ENCODE data around the gene EXOSC5. TPM values are rescaled to one million over a fixed set of nuclear protein-coding genes. Genes with fewer than 3 reads are reported as not detected.

EXOSC5 gene
- total and polyA plus RNA-seq, 9 of the 15 experiments (the other 6 are each of a cell fraction or from before 2014, with no cell fraction given) = 10.9 to 75.5 (median 37.8) TPM

DNA sequence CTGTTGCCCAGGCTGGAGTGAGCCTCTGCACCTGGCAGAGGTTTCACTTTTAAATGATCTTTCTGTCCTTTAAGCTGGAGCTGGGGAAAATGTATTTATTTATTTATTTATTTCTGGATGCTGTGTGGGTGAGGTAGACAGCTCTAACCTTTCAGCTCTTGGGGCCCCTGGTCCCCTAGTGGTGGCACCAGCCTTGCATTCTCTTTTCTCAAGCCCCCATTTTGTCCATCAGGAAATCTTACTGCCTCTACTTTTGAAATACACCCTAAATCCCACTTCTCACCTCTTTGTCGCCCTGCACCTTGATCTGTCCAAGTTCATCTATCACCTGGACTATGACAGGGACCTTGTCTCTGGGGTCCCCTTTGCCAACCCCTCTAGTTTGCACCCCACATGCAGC is 31.1 kb downstream of the EXOSC5 start:
- no peaks in the 10 kb centered on the region for H3K9me1 ChIP-seq (ENCODE audit: control insufficient read depth, insufficient read depth, low read length)
- H3K27ac ChIP-seq (ENCODE audit: extremely low read depth, low read depth, low read length) = peak overlapping the region; percentile 55; the same call in 2 of the 3 replicates
- peaks cover 1% of the 10 kb centered on the region; the same call in 2 of the 3 replicates for H3K36me3 ChIP-seq (ENCODE audit: control insufficient read depth, insufficient read depth, low read length)
- no TSS peak for BruUV-seq (replicated peaks)
- WGBS (ENCODE audit: insufficient coverage, low coverage, missing lambda C conversion rate) = 70% methylated on average over 1 of the region's 1 CpG
- H3K4me2 ChIP-seq (ENCODE audit: insufficient read depth, low read length) = peak overlapping the region; percentile 18
- no peak for ATAC-seq
- CTCF ChIA-PET (ENCODE audit: low intra/inter-chr PET ratio) = no interaction called here
- H4K20me1 ChIP-seq (replicated peaks; ENCODE audit: control insufficient read depth, insufficient read depth, low read length) = no peaks in the 10 kb centered on the region
- no peaks in the 10 kb centered on the region for H3K27me3 ChIP-seq (ENCODE audit: control insufficient read depth in 2 of 2, insufficient read depth in 2 of 2, low read length in 2 of 2)
- peak in 2 of 4 experiments; percentile 42 to 60 for DNase-seq (ENCODE audit: extremely low read depth in 1 of 4, low spot score in 3 of 4)
- H3K79me2 ChIP-seq (ENCODE audit: control insufficient read depth, insufficient read depth, low read length) = peaks cover 45% of the 10 kb centered on the region
- TF ChIP-seq NFRKB (IDR thresholded peaks at IDR 0.05; ENCODE audit: low read depth) = no peak
- no peak for TF ChIP-seq ZNF780A (CRISPR knock-in tag; IDR thresholded peaks at IDR 0.05)
- 0 out of 2 replicates have a peak, but pooled peaks have one; percentile 9 for TF ChIP-seq EGR1 (conservative IDR thresholded peaks at IDR 0.05)
- TF ChIP-seq POLR2A (conservative IDR thresholded peaks at IDR 0.05) = no peak
- no peak for TF ChIP-seq ZNF263 (CRISPR knock-in tag; IDR thresholded peaks at IDR 0.05; ENCODE audit: borderline replicate concordance)
- TF ChIP-seq, protein P1, sequence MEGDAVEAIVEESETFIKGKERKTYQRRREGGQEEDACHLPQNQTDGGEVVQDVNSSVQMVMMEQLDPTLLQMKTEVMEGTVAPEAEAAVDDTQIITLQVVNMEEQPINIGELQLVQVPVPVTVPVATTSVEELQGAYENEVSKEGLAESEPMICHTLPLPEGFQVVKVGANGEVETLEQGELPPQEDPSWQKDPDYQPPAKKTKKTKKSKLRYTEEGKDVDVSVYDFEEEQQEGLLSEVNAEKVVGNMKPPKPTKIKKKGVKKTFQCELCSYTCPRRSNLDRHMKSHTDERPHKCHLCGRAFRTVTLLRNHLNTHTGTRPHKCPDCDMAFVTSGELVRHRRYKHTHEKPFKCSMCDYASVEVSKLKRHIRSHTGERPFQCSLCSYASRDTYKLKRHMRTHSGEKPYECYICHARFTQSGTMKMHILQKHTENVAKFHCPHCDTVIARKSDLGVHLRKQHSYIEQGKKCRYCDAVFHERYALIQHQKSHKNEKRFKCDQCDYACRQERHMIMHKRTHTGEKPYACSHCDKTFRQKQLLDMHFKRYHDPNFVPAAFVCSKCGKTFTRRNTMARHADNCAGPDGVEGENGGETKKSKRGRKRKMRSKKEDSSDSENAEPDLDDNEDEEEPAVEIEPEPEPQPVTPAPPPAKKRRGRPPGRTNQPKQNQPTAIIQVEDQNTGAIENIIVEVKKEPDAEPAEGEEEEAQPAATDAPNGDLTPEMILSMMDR (IDR thresholded peaks at IDR 0.05 in 2 of 3, conservative IDR thresholded peaks at IDR 0.05 in 1 of 3; ENCODE audit: insufficient read depth in 2 of 3, low read depth in 1 of 3, low read length in 3 of 3) = peak; percentile 43 to 50 (median 47); a peak in 5 of 6 replicates
- no peak for TF ChIP-seq ILF3 (IDR thresholded peaks at IDR 0.05; ENCODE audit: borderline replicate concordance)
- TF ChIP-seq ERF (CRISPR knock-in tag; IDR thresholded peaks at IDR 0.05) = no peak
- no peak for TF ChIP-seq PTTG1 (tag; IDR thresholded peaks at IDR 0.05; ENCODE audit: low read depth)
- peak in 1 of 3 experiments; percentile 73 for TF ChIP-seq YY1 (IDR thresholded peaks at IDR 0.05; ENCODE audit: borderline replicate concordance in 1 of 3, control insufficient read depth in 1 of 3, extremely low read depth in 1 of 3, insufficient read depth in 3 of 3, insufficient read length in 1 of 3, insufficient replicate concordance in 2 of 3, low read depth in 1 of 3, low read length in 2 of 3)
- TF ChIP-seq ZNF408 (CRISPR knock-in tag; IDR thresholded peaks at IDR 0.05; ENCODE audit: low read depth) = no peak
- TF ChIP-seq HDAC1 (IDR thresholded peaks at IDR 0.05) = no peak
- no peak for TF ChIP-seq HOXB6 (CRISPR knock-in tag; IDR thresholded peaks at IDR 0.05; ENCODE audit: borderline replicate concordance)
- TF ChIP-seq DIDO1 (tag; IDR thresholded peaks at IDR 0.05; ENCODE audit: low read depth) = no peak
- TF ChIP-seq, protein P2, sequence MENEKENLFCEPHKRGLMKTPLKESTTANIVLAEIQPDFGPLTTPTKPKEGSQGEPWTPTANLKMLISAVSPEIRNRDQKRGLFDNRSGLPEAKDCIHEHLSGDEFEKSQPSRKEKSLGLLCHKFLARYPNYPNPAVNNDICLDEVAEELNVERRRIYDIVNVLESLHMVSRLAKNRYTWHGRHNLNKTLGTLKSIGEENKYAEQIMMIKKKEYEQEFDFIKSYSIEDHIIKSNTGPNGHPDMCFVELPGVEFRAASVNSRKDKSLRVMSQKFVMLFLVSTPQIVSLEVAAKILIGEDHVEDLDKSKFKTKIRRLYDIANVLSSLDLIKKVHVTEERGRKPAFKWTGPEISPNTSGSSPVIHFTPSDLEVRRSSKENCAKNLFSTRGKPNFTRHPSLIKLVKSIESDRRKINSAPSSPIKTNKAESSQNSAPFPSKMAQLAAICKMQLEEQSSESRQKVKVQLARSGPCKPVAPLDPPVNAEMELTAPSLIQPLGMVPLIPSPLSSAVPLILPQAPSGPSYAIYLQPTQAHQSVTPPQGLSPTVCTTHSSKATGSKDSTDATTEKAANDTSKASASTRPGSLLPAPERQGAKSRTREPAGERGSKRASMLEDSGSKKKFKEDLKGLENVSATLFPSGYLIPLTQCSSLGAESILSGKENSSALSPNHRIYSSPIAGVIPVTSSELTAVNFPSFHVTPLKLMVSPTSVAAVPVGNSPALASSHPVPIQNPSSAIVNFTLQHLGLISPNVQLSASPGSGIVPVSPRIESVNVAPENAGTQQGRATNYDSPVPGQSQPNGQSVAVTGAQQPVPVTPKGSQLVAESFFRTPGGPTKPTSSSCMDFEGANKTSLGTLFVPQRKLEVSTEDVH (IDR thresholded peaks at IDR 0.05; ENCODE audit: low read depth, partially characterized antibody) = no peak
- TF ChIP-seq ZNF695 (CRISPR knock-in tag; IDR thresholded peaks at IDR 0.05) = no peak
- peaks cover 30 to 50% of the 10 kb centered on the region in 2 experiments for H3K4me1 ChIP-seq (replicated peaks in 1 of 2; ENCODE audit: control insufficient read depth in 2 of 2, insufficient read depth in 2 of 2, low read length in 2 of 2)
- intact Hi-C loops (cut with micrococcal nuclease) = loop anchor here (2.0 to 10.0 kb wide), 2 partner anchors 31 to 69 kb away; partner anchors contain the start of genes BCKDHA, DMAC2 and EXOSC5
- no peak for FAIRE-seq
- no peak overlapping the region for H2AFZ ChIP-seq (ENCODE audit: low read depth, low read length)
- H3K9ac ChIP-seq (ENCODE audit: insufficient read depth in 1 of 2, low read depth in 2 of 2, low read length in 2 of 2) = peak overlapping the region in 1 of 2 experiments; percentile 70; a peak in 1 of 4 replicates
- in situ Hi-C loops (cut with MboI) = no loop called here
- H3K4me3 ChIP-seq = no peak overlapping the region
- no peaks in the 10 kb centered on the region for H3K9me3 ChIP-seq (replicated peaks; ENCODE audit: control insufficient read depth, insufficient read depth, low read depth, low read length)
- POLR2A ChIA-PET = no interaction called here
